Mucosa of descending colon (tissue), 3 donors: ENCODE measurements around the gene ENTPD1. TPM values are rescaled to one million over a fixed set of nuclear protein-coding genes. Genes with fewer than 3 reads are reported as not detected.
"Not testable (repeated sequence)": the region's sequence is repeated elsewhere in the genome, so short reads cannot be mapped to it uniquely, and the experiment has no call there.

Source experiments
- ATAC-seq: fragments of 200-7000 bp; cut with Tn5 transposase; one replicate; pipeline ENCODE4 v1.9.1; 2020; ENCODE audit warnings: mild to moderate bottlenecking, moderate library complexity
- DNase-seq, 3 donors: peaks; one replicate each; pipeline ENCODE4 v3.0.0-alpha.2; 2020
- H3K36me3 ChIP-seq: fragments of 200-600 bp; one replicate; pipeline ENCODE4 v1.8.0; 2021; ENCODE audit warnings: low read depth, mild to moderate bottlenecking
- H3K4me1 ChIP-seq: fragments of 200-600 bp; one replicate; pipeline ENCODE4 v1.8.0; 2021; ENCODE audit warnings: low read depth, mild to moderate bottlenecking
- H3K4me3 ChIP-seq: fragments of 200-600 bp; one replicate; pipeline ENCODE4 v1.8.0; 2021; ENCODE audit warnings: mild to moderate bottlenecking
- H3K9me3 ChIP-seq: fragments of 200-600 bp; one replicate; pipeline ENCODE4 v1.8.0; 2021; ENCODE audit warnings: mild to moderate bottlenecking
- CTCF ChIP-seq: fragments of 200-600 bp; IDR thresholded peaks from one replicate; pipeline ENCODE4 v1.8.0; 2022; ENCODE audit warnings: antibody characterized with exemption, mild to moderate bottlenecking
- intact Hi-C, 2 donors: fragments of 100-400 bp; cut with DNase I in 1 of 2; cut with micrococcal nuclease in 1 of 2; formaldehyde crosslinking; loops; one replicate each; pipeline versions ENCODE4 v1.11.0 to v1.11.1; 2022; cut with DNase I, micrococcal nuclease
- total RNA-seq, 3 donors: library from RNA; stranded (reverse); fragmentation: NEBNext Ultra II Directional in 2 of 3; extraction: Animal tissue kit (Norgen Biotek cat#: 25700) in 2 of 3; gene quantifications; one replicate each; pipeline versions ENCODE4 v1.2.1 to v1.2.4, GENCODE V29; 2021 to 2023
- donor health status: DM: no; HTN: no; CAD: no; lungs with moderate emphysema.
- donor health status: DM: no; HTN: no; CAD: no.
- donor health status: DM: no; HTN: yes; CAD: no.

ENTPD1 gene
- total RNA-seq, 3 donors from 2014 or later: 7.1 to 20.3 (median 7.2) TPM

DNA sequence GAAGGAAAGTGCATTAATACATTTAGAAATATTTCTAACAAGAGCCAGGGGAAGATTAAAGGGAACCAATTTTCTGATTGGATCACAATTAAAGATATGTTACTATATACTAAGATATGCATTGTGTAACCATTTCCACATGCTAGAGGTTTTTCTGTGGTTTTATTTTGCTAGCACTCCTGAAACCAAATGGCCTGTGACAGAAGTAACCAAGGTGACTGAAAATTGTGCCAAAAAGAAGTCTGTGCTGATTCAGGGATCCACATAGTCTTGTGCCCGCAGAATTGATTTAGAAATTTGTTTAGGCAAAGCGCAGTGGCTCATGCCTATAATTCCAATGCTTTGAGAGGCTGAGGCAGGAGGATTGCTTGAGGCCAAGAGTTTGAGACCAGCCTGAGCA is 153.6 kb downstream of the ENTPD1 start:
- Histone ChIP-seq H3K4me3 (no peak overlapping the region), H3K36me3 (no peaks in the 10 kb centered on the region), H3K4me1 (no peaks in the 10 kb centered on the region), H3K9me3 (no peaks in the 10 kb centered on the region)
- DNase-seq (no peak), ATAC-seq (no peak)
- no peak for TF ChIP-seq CTCF
- intact Hi-C loops: no loop called here

DNA sequence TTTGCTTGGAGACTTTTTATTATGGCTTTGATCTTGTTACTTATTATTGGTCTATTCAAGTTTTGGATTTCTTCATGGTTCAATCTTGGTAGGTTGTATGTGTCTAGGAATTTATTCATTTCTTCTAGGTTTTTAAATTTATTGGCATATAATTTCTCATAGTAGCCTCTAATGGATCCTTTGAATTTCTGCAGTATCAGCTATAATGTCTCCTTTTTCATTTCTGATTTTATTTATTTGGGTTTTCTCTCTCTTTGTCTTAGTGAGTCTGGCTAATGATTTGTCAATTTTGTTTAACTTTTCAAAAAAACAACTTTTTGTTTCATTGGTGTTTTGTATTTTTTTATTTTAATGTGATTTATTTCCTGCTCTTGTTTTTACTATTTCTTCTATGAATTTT is 160.1 kb downstream of the ENTPD1 start:
- ATAC-seq, H3K36me3 ChIP-seq, H3K4me3 ChIP-seq, H3K9me3 ChIP-seq, DNase-seq, intact Hi-C loops, H3K4me1 ChIP-seq: not testable (repeated sequence)

Other genes starting within 250 kb of the ENTPD1 start
- 100 to 1,000 TPM in 1 of 3 donors, 10 to 100 TPM in 2; 48.9 to 699 (median 99.3) TPM for gene SORBS1, start 194.8 kb upstream of the ENTPD1 start, total RNA-seq
- gene ALDH18A1, start 99.5 kb upstream of the ENTPD1 start, total RNA-seq: 100 to 1,000 TPM in 2 of 3 donors, 10 to 100 TPM in 1; 85.6 to 230 (median 101) TPM
- 10 to 100 TPM; 20.7 to 35.4 (median 31.6) TPM for gene TCTN3, start 62.2 kb upstream of the ENTPD1 start, total RNA-seq
- 1 to 10 TPM in 1 of 3 donors, under 1 TPM in 2; 0.41 to 1.7 (median 0.75) TPM for gene CC2D2B, start 151.8 kb downstream of the ENTPD1 start, total RNA-seq